ENCODE measurements around the gene FOXD2. TPM values are rescaled to one million over a fixed set of nuclear protein-coding genes. Genes with fewer than 3 reads are reported as not detected.

Gene FOXD2
- total RNA-seq, 4 donors from 2014 or later = 0.11 TPM; not detected in 3

DNA sequence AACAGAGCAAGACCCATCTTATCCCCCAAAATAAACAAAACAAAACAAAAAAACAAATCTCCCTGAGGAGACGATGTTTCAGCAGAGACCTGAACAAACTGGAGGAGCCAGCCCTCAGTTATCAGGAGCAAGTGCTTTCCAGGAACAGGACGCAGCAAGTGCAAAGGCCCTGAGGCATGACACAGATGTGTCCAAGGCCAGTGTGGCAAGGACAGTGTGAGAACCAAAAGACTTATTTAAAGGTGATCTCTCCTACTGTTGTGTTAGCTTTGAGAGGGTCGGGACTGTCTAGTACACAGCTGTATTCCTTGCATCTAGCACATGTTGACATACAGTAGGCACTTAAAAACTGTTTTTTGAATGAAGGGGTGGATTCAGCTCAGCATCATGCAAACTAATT is 48.0 kb downstream of the FOXD2 start:
- TF ChIP-seq POLR2A (IDR thresholded peaks at IDR 0.05) = no peak
- TF ChIP-seq, protein P1, sequence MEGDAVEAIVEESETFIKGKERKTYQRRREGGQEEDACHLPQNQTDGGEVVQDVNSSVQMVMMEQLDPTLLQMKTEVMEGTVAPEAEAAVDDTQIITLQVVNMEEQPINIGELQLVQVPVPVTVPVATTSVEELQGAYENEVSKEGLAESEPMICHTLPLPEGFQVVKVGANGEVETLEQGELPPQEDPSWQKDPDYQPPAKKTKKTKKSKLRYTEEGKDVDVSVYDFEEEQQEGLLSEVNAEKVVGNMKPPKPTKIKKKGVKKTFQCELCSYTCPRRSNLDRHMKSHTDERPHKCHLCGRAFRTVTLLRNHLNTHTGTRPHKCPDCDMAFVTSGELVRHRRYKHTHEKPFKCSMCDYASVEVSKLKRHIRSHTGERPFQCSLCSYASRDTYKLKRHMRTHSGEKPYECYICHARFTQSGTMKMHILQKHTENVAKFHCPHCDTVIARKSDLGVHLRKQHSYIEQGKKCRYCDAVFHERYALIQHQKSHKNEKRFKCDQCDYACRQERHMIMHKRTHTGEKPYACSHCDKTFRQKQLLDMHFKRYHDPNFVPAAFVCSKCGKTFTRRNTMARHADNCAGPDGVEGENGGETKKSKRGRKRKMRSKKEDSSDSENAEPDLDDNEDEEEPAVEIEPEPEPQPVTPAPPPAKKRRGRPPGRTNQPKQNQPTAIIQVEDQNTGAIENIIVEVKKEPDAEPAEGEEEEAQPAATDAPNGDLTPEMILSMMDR (IDR thresholded peaks at IDR 0.05 in 4 of 5, conservative IDR thresholded peaks at IDR 0.05 in 1 of 5) = no peak
- DNase-seq (no peak), ATAC-seq (no peak)
- no peaks in the 10 kb centered on the region for H3K27me3 ChIP-seq
- intact Hi-C loops (cut with DNase I; ENCODE audit: low total_unique reads) = no loop called here
- H3K36me3 ChIP-seq = no peaks in the 10 kb centered on the region
- no peak overlapping the region for H3K4me3 ChIP-seq
- in situ Hi-C loops (cut with MboI; ENCODE audit: low sequenced_read_pairs in 4 of 4) = no loop called here
- no peak overlapping the region for H3K27ac ChIP-seq
- no peaks in the 10 kb centered on the region for H3K9me3 ChIP-seq
- no peaks in the 10 kb centered on the region for H3K4me1 ChIP-seq

DNA sequence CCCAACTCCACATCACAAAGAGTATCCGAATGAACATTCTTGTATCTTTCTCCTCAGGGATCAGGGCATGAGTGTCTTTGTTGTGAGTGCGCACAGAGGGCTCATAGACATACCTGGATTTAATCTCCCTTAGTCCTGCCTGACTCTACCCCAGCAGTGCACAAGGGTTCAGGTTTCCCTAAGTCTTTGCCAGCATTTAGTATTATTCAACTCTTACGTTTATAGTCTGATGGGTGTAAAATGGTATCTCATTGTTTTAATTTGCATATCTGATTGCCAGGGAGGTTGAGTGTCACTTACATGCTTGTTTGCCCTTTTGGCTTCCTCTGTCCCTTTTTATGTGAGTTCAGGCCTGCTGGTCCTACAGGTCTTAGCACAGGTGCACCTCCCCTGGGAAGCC is 49.5 kb downstream of the FOXD2 start:
- Histone ChIP-seq H3K36me3 (no peaks in the 10 kb centered on the region), H3K27me3 (no peaks in the 10 kb centered on the region), H3K4me1 (no peaks in the 10 kb centered on the region), H3K27ac (no peak overlapping the region), H3K4me3 (no peak overlapping the region), H3K9me3 (no peaks in the 10 kb centered on the region)
- intact Hi-C loops (cut with DNase I; ENCODE audit: low total_unique reads) = no loop called here
- in situ Hi-C loops (cut with MboI; ENCODE audit: low sequenced_read_pairs in 4 of 4) = no loop called here
- ATAC-seq (no peak), DNase-seq (no peak)
- TF ChIP-seq, protein P1 (IDR thresholded peaks at IDR 0.05 in 4 of 5, conservative IDR thresholded peaks at IDR 0.05 in 1 of 5) = no peak
- no peak for TF ChIP-seq POLR2A (IDR thresholded peaks at IDR 0.05)

DNA sequence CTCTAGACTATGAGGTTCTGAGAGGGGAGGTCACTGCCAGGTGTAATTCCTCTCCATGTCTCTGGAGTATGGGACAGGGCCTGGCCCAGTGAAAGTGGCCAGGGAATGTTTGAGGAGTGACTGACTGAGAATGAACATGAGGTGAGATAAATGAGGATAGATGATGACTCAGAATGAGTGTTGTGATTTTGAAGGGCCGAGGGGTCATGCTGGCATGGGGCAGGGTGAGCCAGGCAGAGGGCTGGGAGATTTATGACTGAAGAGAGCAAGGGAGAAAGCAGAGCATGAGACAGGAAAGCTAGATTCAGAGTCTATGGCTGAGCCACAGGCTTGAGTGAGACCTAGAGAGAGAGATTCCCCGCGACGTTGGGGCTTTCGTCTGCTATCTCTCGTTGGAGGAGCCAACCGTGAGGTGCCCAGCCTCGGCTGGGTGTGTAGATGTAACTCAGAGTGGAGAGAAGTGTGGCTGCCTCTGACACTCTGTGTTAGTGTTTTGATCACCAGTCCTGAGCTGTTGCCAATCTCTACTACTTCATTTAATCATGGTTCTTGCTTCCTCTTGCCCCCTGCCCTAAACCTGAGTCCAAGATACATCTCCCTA is 50.1 kb downstream of the FOXD2 start:
- no peaks in the 10 kb centered on the region for H3K9me3 ChIP-seq
- ATAC-seq (no peak), DNase-seq (no peak)
- TF ChIP-seq, protein P1 (IDR thresholded peaks at IDR 0.05 in 4 of 5, conservative IDR thresholded peaks at IDR 0.05 in 1 of 5) = no peak
- no peak for TF ChIP-seq POLR2A (IDR thresholded peaks at IDR 0.05)
- H3K27me3 ChIP-seq = no peaks in the 10 kb centered on the region
- intact Hi-C loops (cut with DNase I; ENCODE audit: low total_unique reads) = no loop called here
- H3K27ac ChIP-seq = no peak overlapping the region
- H3K36me3 ChIP-seq = no peaks in the 10 kb centered on the region
- no peaks in the 10 kb centered on the region for H3K4me1 ChIP-seq
- H3K4me3 ChIP-seq = no peak overlapping the region
- in situ Hi-C loops (cut with MboI; ENCODE audit: low sequenced_read_pairs in 4 of 4) = no loop called here

Other genes with a start within 250 kb of the FOXD2 start
- gene PDZK1IP1, start 248.0 kb upstream of the FOXD2 start, total RNA-seq = 10 to 100 TPM in 1 of 4 donors, 1 to 10 TPM in 2, not detected in 1; 1.8 to 10.9 (median 3.9) TPM
- gene TAL1, start 205.8 kb upstream of the FOXD2 start, total RNA-seq = 1 to 10 TPM in 1 of 4 donors, under 1 TPM in 3; 0.59 to 1.6 (median 0.70) TPM
- 1 to 10 TPM in 1 of 4 donors, under 1 TPM in 3; 0.33 to 1.1 (median 0.63) TPM for gene STIL, start 123.9 kb upstream of the FOXD2 start, total RNA-seq
- 10 to 100 TPM; 70.7 to 98.7 (median 88.3) TPM for gene CMPK1, start 104.3 kb upstream of the FOXD2 start, total RNA-seq
- not detected for gene FOXE3, start 21.8 kb upstream of the FOXD2 start, total RNA-seq

Measured in gastrocnemius medialis (tissue), 4 donors.